IMR-90 (cell line): ENCODE results near the gene LOC101059915.
"Not testable (repeated sequence)": the region's sequence is repeated elsewhere in the genome, so short reads cannot be mapped to it uniquely, and the experiment has no call there.

Experiments
- ATAC-seq: fragments of 200-7000 bp; cut with Tn5 transposase; 2 replicates; pipeline ENCODE4 v1.9.1; 2020; ENCODE audit warnings: low read depth, mild to moderate bottlenecking, moderate library complexity
- BruUV-seq: library from RNA; stranded (reverse); fragments of 400-500 nt; replicated peaks from 2 replicates; lab custom pipeline; 2021; lab: Mats Ljungman, UMichigan
- CTCF ChIA-PET: fragments of 300-600 bp; formaldehyde crosslinking; extraction: SDS; loops from one replicate; lab custom pipeline; 2021; ENCODE audit warnings: antibody characterized with exemption; lab: Yijun Ruan, JAX
- POLR2A ChIA-PET: fragments of 300-600 bp; sonication (Branson Sonifier 250); formaldehyde crosslinking; loops from one replicate; lab custom pipeline; 2022; ENCODE audit warnings: antibody characterized with exemption; ENCODE audit not compliant: unreplicated experiment; lab: Charles Lee
- DNase-seq: peaks from one replicate; pipeline ENCODE4 v3.0.0; 2013
- H2AFZ ChIP-seq: replicated peaks from 2 replicates; pipeline ENCODE3; 2013; ENCODE audit warnings: low read length, mild to moderate bottlenecking; ENCODE audit not compliant: poor library complexity
- H2AK5ac ChIP-seq: 2 replicates; pipeline ENCODE4 v1.6.1; 2013; ENCODE audit warnings: low read depth, low read length, inconsistent platforms
- H2AK9ac ChIP-seq: replicated peaks from 2 replicates; pipeline ENCODE3; 2013; ENCODE audit warnings: mild to moderate bottlenecking, low read depth, low read length, moderate library complexity; ENCODE audit not compliant: poor library complexity
- H2BK120ac ChIP-seq: 2 replicates; pipeline ENCODE4 v1.6.1; 2013; ENCODE audit warnings: low read depth, low read length, inconsistent platforms
- H2BK15ac ChIP-seq: 3 replicates; pipeline ENCODE4 v1.6.1; 2013; ENCODE audit warnings: low read depth, low read length, inconsistent platforms
- H2BK20ac ChIP-seq: 2 replicates; pipeline ENCODE4 v1.6.1; 2013; ENCODE audit warnings: low read depth, mild to moderate bottlenecking, inconsistent platforms, low read length, moderate library complexity
- H2BK5ac ChIP-seq: 2 replicates; pipeline ENCODE4 v1.6.1; 2013; ENCODE audit warnings: mild to moderate bottlenecking, low read depth, low read length, inconsistent platforms; ENCODE audit not compliant: poor library complexity, severe bottlenecking
- H3K14ac ChIP-seq: replicated peaks from 2 replicates; pipeline ENCODE4 v1.6.1; 2013; ENCODE audit warnings: low read depth, low read length, inconsistent platforms
- H3K18ac ChIP-seq: 2 replicates; pipeline ENCODE4 v1.6.1; 2013; ENCODE audit warnings: low read depth, low read length, control low read depth
- H3K23ac ChIP-seq: 2 replicates; pipeline ENCODE4 v1.6.1; 2013; ENCODE audit warnings: low read depth, low read length, inconsistent platforms
- H3K27ac ChIP-seq: 2 replicates; pipeline ENCODE4 v1.5.1; 2013; ENCODE audit warnings: mild to moderate bottlenecking, control low read depth, low read length; ENCODE audit not compliant: insufficient read depth
- H3K27me3 ChIP-seq: 2 replicates; pipeline ENCODE4 v1.6.1; 2013; ENCODE audit warnings: low read length; ENCODE audit not compliant: control insufficient read depth, insufficient read depth
- H3K36me3 ChIP-seq: 2 replicates; pipeline ENCODE4 v1.6.1; 2013; ENCODE audit warnings: low read length, mixed read lengths; ENCODE audit not compliant: control insufficient read depth, insufficient read depth
- H3K4ac ChIP-seq: 2 replicates; pipeline ENCODE4 v1.6.1; 2013; ENCODE audit warnings: low read depth, low read length, inconsistent platforms
- H3K4me1 ChIP-seq: 2 replicates; pipeline ENCODE4 v1.6.1; 2013; ENCODE audit warnings: low read length, mixed read lengths; ENCODE audit not compliant: control insufficient read depth, insufficient read depth
- H3K4me2 ChIP-seq: 2 replicates; pipeline ENCODE4 v1.6.1; 2013; ENCODE audit warnings: low read depth, mild to moderate bottlenecking, control low read depth, low read length, moderate library complexity
- H3K4me3 ChIP-seq: 2 replicates; pipeline ENCODE4 v1.5.1; 2013; ENCODE audit warnings: low read depth, mild to moderate bottlenecking, control low read depth, low read length, moderate library complexity; ENCODE audit not compliant: insufficient read depth
- H3K56ac ChIP-seq: 2 replicates; pipeline ENCODE4 v1.6.1; 2013; ENCODE audit warnings: low read length, inconsistent platforms; ENCODE audit not compliant: insufficient read depth; ENCODE audit errors: extremely low read depth
- H3K79me1 ChIP-seq, 2 experiments: 2 replicates each; pipeline ENCODE4 v1.6.1; 2013; ENCODE audit warnings: low read length in 2 of 2, inconsistent platforms in 1 of 2, low read depth in 1 of 2
- H3K9ac ChIP-seq: 2 replicates; pipeline ENCODE4 v1.6.1; 2013; ENCODE audit warnings: low read depth, low read length, control low read depth
- H3K9me1 ChIP-seq: 2 replicates; pipeline ENCODE4 v1.6.1; 2013; ENCODE audit warnings: low read length, inconsistent platforms; ENCODE audit not compliant: insufficient read depth
- H3K9me3 ChIP-seq: 2 replicates; pipeline ENCODE4 v1.6.1; 2013; ENCODE audit warnings: low read length; ENCODE audit not compliant: control insufficient read depth, insufficient read depth
- H4K20me1 ChIP-seq: 2 replicates; pipeline ENCODE4 v1.6.1; 2013; ENCODE audit warnings: low read length, inconsistent platforms; ENCODE audit not compliant: insufficient read depth
- H4K5ac ChIP-seq: 2 replicates; pipeline ENCODE4 v1.6.1; 2013; ENCODE audit warnings: mild to moderate bottlenecking, low read depth, low read length, control low read depth
- H4K8ac ChIP-seq, 2 experiments: 2 replicates each; pipeline ENCODE4 v1.6.1; 2013; ENCODE audit warnings: low read depth in 2 of 2, low read length in 2 of 2, control low read depth in 1 of 2, inconsistent platforms in 1 of 2
- H4K91ac ChIP-seq: 2 replicates; pipeline ENCODE4 v1.6.1; 2013; ENCODE audit warnings: low read depth, low read length, inconsistent platforms; ENCODE audit not compliant: insufficient read depth
- FOS ChIP-seq: fragments of 150-350 bp; IDR thresholded peaks from 2 replicates; pipeline ENCODE4 v1.6.1; 2016; ENCODE audit warnings: low read depth, low read length
- MAZ ChIP-seq: IDR thresholded peaks from 2 replicates; pipeline ENCODE4 v1.6.1; 2012; ENCODE audit warnings: low read depth, mild to moderate bottlenecking, low read length, improper control_type of control experiment, moderate library complexity, borderline replicate concordance
- SMC3 ChIP-seq: fragments of 150-350 bp; IDR thresholded peaks from 2 replicates; pipeline ENCODE4 v1.6.1; 2016; ENCODE audit warnings: low read depth, mild to moderate bottlenecking, antibody characterized with exemption, low read length, moderate library complexity
- WGBS, 2 experiments: methylation state at CpG; one replicate each; pipeline versions ENCODE4 v1.1.5 to v1.1.7; 2013; ENCODE audit warnings: missing lambda C conversion rate in 2 of 2; ENCODE audit not compliant: insufficient read length in 1 of 2; ENCODE audit errors: extremely low coverage in 2 of 2; 5-methylcytosine and 5-hydroxymethylcytosine counted together
- dilution Hi-C: fragments of 300-500 bp; cut with HindIII; formaldehyde crosslinking; loops from one replicate; pipeline ENCODE4 v1.14.3; 2018; ENCODE audit warnings: low sequenced_read_pairs; ENCODE audit not compliant: unreplicated experiment
- in situ Hi-C: fragments of 300-500 bp; cut with MboI; formaldehyde crosslinking; loops from 3 replicates; pipeline ENCODE4 v1.14.3; 2019; ENCODE audit warnings: low sequenced_read_pairs, inconsistent platforms, mixed read lengths
- intact Hi-C: fragments of 100-400 bp; cut with micrococcal nuclease; formaldehyde crosslinking; loops from 2 replicates; pipeline ENCODE4 v1.10.0; 2022

LOC101059915 gene

GRCh38 chrX:71671938-71672337 is 4.6 kb downstream of the LOC101059915 start:
- no peaks in the 10 kb centered on the region for H3K79me1 ChIP-seq
- H3K18ac ChIP-seq: no peak overlapping the region
- ChIA-PET CTCF (no interaction called here), POLR2A (no interaction called here)
- no peak overlapping the region for H3K14ac ChIP-seq
- TF ChIP-seq MAZ (no peak), SMC3 (no peak), FOS (no peak)
- no peak overlapping the region for H4K5ac ChIP-seq
- no TSS peak for BruUV-seq
- WGBS, 2 experiments: no CpG with 5 or more reads among the region's 11 CpGs
- no peak overlapping the region for H2BK5ac ChIP-seq
- no peak overlapping the region for H3K56ac ChIP-seq
- H2BK15ac ChIP-seq: no peak overlapping the region
- peaks cover 16% of the 10 kb centered on the region for H3K27me3 ChIP-seq
- peaks cover 2% of the 10 kb centered on the region; the same call in 1 of the 2 replicates for H3K9me3 ChIP-seq
- no peak overlapping the region for H2AK5ac ChIP-seq
- no peak overlapping the region for H4K8ac ChIP-seq
- no peak overlapping the region for H2AFZ ChIP-seq
- ATAC-seq (no peak), DNase-seq (no peak)
- H3K4ac ChIP-seq: no peak overlapping the region
- in situ Hi-C loops (loop anchor here (25.0 kb wide), 1 partner anchor 190 kb away; no protein-coding TSS in a partner anchor), dilution Hi-C loops (no loop called here), intact Hi-C loops (no loop called here)
- no peaks in the 10 kb centered on the region for H4K20me1 ChIP-seq
- no peak overlapping the region for H3K4me3 ChIP-seq
- H3K9me1 ChIP-seq: no peaks in the 10 kb centered on the region
- no peak overlapping the region for H3K4me2 ChIP-seq
- no peaks in the 10 kb centered on the region for H3K36me3 ChIP-seq
- H3K27ac ChIP-seq: no peak overlapping the region
- no peaks in the 10 kb centered on the region for H3K4me1 ChIP-seq
- H2AK9ac ChIP-seq: no peak overlapping the region
- no peak overlapping the region for H3K9ac ChIP-seq
- H2BK20ac ChIP-seq: no peak overlapping the region
- no peak overlapping the region for H4K91ac ChIP-seq
- no peak overlapping the region for H3K23ac ChIP-seq
- no peak overlapping the region for H2BK120ac ChIP-seq

- H3K27ac ChIP-seq, H2BK15ac ChIP-seq, H3K4me3 ChIP-seq, H2AK5ac ChIP-seq, H4K20me1 ChIP-seq, H3K23ac ChIP-seq, H2BK20ac ChIP-seq, H3K79me1 ChIP-seq, H4K91ac ChIP-seq, H3K4ac ChIP-seq, H2BK5ac ChIP-seq, H3K9me3 ChIP-seq, H2BK120ac ChIP-seq, H2AK9ac ChIP-seq, H3K36me3 ChIP-seq, in situ Hi-C loops, H3K56ac ChIP-seq, BruUV-seq, H3K4me2 ChIP-seq, intact Hi-C loops, H3K18ac ChIP-seq, H2AFZ ChIP-seq, CTCF ChIA-PET, DNase-seq, ATAC-seq, dilution Hi-C loops, H3K4me1 ChIP-seq, H3K14ac ChIP-seq, H4K8ac ChIP-seq, H3K9ac ChIP-seq, POLR2A ChIA-PET, H3K9me1 ChIP-seq, H4K5ac ChIP-seq: not testable (repeated sequence)
- peaks cover 18% of the 10 kb centered on the region for H3K27me3 ChIP-seq
- WGBS, 2 experiments: no CpG with 5 or more reads among the region's 23 CpGs
Observed at GRCh38 chrX:71675636-71676035, 8.3 kb downstream of the LOC101059915 start.
